NCI-H748 (cell line): Measurements from ENCODE around the gene SLC2A4RG.

ENCODE experiments used
- DNase-seq: peaks from one replicate; lab custom pipeline; 2025; ENCODE audit not compliant: unreplicated experiment; lab: John Stamatoyannopoulos, UW

SLC2A4RG gene, protein sequence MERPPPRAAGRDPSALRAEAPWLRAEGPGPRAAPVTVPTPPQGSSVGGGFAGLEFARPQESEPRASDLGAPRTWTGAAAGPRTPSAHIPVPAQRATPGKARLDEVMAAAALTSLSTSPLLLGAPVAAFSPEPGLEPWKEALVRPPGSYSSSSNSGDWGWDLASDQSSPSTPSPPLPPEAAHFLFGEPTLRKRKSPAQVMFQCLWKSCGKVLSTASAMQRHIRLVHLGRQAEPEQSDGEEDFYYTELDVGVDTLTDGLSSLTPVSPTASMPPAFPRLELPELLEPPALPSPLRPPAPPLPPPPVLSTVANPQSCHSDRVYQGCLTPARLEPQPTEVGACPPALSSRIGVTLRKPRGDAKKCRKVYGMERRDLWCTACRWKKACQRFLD

DNA sequence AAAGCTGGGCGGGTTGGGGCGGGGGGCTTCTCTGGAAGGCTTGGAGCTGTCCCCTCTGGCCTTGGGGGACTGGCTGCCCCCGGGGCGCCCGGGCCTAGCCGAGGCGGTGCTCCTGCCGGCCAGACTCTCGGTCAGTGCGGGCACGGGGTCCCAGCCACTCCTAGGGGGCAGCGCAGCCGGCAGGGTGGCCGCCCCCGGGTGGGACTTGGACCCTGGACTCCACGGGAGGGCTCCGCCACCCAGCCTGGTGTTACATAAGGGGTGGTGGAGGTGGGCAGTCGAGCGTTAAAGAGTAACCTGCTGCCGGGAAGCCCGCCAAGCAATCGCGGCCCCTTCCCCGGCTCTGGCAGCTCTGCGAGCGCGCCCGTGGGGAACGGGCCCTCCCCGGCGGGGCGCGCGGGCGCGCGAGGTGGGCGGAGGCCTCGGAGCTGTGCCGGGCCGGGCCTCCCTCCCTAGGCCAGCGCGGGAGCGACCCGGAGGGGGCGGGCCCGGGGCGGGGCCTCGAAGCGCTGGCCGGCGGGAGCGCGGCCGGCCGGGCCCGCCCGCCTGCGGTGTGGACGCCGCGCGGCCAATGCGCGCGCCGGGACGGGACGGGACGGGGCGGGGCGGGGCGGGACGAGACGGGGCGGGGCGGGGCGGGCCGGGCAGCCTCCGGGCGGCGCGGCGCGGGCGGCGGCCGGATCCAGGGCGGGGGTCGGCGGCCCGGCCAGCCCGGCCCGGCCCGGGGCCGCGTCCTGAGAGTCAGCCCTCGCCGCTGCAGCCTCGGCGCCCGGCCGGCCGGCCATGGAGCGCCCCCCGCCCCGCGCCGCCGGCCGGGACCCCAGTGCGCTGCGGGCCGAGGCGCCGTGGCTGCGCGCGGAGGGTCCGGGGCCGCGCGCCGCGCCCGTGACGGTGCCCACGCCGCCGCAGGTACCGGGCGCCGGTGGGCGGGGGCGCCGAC is at the start of gene SLC2A4RG:
Gene SLC2A4RG, plus strand, starts transcription at position 647 of the 940 bp plus-strand sequence. Its CDS starts 137 bp downstream, at position 784.
- DNase-seq = peak; percentile 76

DNA sequence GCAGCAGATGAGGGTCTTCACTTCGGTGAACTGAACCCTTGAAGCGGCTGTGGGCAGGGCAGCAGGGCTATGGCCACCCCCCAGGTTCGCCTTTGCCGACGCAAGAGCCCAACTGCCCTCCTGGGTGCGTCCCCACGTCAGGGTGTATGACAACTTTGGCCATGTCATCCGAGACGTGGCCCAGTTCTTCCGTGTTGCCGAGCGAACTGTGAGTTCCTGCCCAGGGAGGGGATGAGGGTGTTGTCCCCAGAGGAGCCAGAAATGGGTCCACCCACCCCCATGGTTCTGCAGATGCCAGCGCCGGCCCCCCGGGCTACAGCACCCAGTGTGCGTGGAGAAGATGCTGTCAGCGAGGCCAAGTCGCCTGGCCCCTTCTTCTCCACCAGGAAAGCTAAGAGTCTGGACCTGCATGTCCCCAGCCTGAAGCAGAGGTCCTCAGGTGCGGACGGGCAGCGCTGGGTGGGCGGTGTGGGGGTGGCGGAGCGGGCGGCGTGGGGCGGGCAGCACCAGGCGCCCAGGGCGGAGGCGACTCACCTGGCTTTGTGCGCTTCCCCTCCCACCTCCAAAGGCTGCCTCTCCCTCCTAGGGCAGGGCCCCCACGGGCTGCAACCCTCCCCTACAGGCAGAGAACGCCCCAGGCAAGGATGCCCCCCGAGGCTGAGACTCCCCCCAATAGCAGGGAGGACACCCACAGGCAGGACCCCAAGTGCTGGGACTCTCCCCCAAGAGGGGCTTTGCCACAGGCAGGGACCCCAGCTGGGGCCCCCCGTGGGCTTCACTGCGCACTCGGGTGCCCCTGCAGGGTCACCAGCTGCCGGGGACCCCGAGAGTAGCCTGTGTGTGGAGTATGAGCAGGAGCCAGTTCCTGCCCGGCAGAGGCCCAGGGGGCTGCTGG is 49.3 kb upstream of the SLC2A4RG start:
- no peak for DNase-seq

DNA sequence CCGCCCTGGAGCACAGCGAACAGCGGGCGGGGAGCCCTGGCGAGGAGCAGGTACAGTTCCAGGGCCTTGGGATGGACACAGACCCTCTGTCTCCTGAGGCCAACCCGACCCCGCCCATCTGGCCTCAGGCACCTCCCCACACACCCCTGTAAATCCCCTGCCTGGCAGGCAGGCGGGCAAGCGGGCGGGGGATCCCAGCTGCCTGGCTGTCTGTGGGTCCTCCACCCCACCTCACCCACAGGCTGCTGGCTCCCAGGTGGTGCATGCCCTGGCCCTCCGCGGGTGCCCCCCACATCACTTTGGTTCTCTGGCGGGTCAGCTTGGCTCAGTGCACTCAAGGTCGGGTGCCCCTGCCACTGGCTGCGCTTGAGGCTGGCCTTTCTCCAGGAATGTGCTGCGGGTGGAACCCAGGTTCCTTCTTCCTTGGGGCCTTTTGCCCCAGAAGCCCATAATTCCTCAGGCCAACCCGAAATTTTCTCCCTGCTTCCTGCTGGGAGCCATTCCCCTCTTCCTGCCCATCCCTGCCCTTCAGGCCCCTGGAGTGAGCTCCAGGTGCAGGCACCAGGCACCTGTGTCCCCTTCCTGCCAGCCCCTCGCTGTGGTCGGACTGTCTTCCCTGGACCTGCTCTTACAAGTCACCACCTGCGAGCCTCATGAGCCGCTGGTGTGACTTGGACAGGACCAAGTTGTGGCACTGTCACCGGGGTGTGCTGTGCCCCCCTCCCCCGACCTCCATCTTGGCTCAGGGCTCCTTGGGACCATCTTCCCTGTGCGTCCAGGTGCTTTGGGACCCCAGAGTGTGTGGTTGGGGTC is 48.5 kb upstream of the SLC2A4RG start:
- DNase-seq = no peak

DNA sequence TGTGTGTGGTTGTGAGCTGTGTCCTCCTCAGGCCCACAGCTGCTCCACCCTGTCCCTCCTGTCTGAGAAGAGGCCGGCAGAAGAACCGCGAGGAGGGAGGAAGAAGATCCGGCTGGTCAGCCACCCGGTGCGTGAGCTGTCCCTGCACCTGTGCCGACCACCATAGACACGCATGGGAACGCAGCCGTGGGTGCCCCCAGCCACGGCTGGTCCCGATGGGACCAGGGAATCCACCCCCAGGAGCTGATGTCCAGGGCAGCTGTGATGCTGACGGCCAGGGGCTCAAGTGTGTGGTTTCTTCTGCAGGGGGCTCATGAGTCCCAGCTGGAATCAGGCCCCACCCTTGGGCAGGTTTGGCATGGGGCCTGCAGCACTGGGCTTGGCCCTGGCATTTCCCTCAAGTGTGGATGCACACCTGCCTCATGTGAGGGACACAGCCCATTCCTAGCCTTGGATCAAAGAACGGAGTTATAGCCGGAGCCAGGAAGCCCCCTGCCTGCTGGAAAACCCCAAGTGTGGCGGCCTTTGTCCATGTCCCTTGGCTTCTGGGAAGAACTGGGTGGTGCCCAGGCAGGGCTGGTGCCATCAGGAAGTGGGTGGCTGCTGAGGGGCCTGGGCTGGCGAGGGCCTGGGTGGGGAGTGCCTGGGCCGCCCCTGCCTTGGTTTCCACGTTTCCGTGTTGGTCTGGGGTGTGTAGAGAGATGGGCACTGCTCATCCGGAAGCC is 47.7 kb upstream of the SLC2A4RG start:
- DNase-seq = no peak

DNA sequence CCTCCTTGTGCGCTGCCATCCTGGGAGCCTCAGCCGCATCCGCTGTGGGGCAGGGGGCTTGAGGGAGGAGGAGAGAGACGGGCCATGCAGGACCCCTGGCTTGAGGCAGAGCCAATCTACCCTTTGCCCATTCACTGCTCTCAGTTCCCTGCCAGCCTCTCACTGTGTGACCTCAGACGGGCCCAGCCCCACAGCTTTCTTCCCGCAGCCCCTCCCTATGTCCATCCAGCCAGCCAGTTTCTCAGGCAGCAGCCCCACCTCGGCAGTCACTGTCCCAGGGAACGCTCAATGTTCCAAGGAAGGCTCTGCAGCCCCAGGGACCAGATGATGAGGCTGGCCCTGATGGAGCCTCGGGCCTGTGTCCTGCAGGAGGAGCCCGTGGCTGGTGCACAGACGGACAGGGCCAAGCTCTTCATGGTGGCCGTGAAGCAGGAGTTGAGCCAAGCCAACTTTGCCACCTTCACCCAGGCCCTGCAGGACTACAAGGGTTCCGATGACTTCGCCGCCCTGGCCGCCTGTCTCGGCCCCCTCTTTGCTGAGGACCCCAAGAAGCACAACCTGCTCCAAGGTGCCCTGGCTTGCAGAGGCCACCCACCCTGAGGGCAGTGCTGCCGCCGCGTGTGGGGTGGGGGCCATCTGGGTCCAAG is 47.0 kb upstream of the SLC2A4RG start:
- peak; percentile 14 for DNase-seq

DNA sequence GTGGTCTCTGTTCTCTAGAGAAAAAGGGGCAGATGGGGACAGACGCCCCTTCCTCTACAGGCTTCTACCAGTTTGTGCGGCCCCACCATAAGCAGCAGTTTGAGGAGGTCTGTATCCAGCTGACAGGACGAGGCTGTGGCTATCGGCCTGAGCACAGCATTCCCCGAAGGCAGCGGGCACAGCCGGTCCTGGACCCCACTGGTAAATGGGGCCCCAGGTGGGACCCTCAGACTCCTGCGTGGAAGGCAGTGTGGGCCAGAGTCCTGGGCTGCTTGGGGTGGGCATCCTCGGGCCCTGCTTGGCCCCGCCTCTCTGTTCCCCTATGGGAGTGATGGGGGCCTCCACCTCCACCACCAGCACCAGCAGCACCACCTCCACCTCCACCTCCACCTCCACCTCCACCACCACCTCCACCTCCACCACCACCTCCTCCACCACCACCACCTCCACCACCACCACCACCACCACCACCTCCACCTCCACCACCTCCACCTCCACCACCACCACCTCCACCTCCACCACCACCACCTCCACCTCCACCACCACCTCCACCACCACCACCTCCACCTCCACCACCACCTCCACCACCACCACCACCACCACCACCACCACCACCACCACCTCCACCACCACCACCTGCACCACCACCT is 46.4 kb upstream of the SLC2A4RG start:
- no peak for DNase-seq

DNA sequence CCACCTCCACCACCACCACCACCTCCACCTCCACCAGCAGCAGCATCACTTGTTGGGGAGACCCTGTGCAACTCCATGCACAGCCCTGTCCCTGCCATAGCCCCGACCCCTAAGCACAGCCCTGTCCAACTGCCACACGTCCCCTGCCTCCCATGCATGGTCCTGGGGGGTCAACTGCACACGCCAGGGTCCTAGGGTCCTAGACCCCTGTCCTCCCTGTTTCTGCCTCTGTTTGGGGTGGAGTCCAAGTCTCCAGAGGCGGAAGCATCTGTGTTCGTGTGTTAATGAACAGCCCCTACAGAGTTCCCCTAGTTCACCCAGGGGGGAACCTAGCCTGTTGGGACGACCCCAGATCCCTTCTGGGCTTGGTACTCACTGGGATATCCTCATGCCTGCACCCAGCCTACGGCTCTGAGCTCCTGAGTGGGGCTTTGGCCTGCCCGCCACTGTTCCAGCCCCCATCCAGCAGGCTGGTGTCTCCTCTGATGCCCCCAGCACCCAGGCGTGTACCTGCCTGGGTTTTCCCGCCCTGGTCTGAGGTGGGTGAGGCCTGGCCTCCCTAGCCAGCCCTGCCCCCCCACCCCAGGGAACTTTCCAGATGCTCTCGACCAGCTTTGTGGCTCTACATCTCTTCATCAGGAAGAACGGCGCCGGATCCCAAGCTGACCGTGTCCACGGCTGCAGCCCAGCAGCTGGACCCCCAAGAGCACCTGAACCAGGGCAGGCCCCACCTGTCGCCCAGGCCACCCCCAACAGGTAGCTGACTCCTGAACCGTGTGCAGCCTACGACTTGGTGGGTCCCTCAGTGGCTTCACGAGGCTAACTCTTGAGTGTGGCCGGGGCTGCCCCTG is 45.6 kb upstream of the SLC2A4RG start:
- no peak for DNase-seq

DNA sequence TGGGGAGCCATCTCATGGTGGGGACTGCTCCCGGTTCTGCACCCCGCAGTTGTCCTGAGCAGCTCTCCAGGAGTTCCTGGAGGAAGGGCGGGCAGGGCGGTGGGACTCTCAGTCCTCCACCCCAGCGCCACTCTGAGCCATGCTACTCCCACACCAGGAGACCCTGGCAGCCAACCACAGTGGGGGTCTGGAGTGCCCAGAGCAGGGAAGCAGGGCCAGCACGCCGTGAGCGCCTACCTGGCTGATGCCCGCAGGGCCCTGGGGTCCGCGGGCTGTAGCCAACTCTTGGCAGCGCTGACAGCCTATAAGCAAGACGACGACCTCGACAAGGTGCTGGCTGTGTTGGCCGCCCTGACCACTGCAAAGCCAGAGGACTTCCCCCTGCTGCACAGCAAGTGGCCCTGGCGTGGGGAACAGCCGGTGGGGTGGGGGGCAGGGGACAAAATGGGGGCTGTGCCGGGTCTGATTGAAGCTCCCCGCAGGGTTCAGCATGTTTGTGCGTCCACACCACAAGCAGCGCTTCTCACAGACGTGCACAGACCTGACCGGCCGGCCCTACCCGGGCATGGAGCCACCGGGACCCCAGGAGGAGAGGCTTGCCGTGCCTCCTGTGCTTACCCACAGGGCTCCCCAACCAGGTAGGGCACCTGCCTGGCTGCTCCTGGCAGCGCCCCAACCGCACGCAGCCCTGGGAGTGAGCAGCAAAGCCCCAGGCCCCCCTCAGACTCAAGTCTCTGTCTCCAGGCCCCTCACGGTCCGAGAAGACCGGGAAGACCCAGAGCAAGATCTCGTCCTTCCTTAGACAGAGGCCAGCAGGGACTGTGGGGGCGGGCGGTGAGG is 44.8 kb upstream of the SLC2A4RG start:
- DNase-seq = no peak

DNA sequence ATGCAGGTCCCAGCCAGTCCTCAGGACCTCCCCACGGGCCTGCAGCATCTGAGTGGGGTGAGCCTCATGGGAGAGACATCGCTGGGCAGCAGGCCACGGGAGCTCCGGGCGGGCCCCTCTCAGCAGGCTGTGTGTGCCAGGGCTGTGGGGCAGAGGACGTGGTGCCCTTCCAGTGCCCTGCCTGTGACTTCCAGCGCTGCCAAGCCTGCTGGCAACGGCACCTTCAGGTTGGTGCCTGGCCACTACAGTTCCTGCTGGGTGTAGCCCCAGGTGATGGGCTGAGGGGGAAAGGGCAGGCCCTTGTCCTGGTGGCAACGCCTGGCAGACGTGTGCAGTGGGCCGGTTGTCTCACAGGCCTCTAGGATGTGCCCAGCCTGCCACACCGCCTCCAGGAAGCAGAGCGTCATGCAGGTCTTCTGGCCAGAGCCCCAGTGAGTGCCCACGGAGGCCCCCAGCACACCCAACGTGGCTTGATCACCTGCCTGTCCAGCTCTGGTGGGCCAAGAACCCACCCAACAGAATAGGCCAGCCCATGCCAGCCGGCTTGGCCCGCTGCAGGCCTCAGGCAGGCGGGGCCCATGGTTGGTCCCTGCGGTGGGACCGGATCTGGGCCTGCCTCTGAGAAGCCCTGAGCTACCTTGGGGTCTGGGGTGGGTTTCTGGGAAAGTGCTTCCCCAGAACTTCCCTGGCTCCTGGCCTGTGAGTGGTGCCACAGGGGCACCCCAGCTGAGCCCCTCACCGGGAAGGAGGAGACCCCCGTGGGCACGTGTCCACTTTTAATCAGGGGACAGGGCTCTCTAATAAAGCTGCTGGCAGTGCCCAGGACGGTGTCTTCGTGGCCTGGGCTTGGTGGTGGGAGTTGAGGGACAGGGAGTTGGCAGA is 43.9 kb upstream of the SLC2A4RG start:
- DNase-seq = no peak

DNA sequence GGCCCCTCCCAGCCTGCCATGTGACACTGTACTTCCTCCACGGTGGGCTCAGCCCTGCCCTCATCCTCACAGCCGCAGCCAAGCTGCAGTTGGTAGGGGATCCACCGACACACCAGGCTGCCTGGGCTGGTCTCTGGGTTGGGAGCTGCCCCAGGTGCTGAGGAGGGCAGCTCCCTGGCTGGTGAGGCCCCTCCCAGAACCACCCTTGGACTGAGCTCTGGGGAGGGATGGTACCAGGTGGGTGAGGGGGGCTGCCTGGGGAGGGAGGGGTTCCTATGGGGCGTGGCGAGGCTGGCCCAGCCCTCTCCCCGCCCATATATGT is 43.3 kb upstream of the SLC2A4RG start:
- no peak for DNase-seq

DNA sequence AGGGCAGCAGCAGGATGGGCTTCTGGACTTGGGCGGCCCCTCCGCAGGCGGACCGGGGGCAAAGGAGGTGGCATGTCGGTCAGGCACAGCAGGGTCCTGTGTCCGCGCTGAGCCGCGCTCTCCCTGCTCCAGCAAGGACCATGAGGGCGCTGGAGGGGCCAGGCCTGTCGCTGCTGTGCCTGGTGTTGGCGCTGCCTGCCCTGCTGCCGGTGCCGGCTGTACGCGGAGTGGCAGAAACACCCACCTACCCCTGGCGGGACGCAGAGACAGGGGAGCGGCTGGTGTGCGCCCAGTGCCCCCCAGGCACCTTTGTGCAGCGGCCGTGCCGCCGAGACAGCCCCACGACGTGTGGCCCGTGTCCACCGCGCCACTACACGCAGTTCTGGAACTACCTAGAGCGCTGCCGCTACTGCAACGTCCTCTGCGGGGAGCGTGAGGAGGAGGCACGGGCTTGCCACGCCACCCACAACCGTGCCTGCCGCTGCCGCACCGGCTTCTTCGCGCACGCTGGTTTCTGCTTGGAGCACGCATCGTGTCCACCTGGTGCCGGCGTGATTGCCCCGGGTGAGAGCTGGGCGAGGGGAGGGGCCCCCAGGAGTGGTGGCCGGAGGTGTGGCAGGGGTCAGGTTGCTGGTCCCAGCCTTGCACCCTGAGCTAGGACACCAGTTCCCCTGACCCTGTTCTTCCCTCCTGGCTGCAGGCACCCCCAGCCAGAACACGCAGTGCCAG is 42.8 kb upstream of the SLC2A4RG start, which contains the start of gene TNFRSF6B:
Gene TNFRSF6B, plus strand, starts transcription at position 25 of the 729 bp plus-strand sequence. Its CDS starts 116 bp downstream, at position 141.
- DNase-seq = no peak

DNA sequence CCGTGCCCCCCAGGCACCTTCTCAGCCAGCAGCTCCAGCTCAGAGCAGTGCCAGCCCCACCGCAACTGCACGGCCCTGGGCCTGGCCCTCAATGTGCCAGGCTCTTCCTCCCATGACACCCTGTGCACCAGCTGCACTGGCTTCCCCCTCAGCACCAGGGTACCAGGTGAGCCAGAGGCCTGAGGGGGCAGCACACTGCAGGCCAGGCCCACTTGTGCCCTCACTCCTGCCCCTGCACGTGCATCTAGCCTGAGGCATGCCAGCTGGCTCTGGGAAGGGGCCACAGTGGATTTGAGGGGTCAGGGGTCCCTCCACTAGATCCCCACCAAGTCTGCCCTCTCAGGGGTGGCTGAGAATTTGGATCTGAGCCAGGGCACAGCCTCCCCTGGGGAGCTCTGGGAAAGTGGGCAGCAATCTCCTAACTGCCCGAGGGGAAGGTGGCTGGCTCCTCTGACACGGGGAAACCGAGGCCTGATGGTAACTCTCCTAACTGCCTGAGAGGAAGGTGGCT is 42.2 kb upstream of the SLC2A4RG start:
- no peak for DNase-seq

DNA sequence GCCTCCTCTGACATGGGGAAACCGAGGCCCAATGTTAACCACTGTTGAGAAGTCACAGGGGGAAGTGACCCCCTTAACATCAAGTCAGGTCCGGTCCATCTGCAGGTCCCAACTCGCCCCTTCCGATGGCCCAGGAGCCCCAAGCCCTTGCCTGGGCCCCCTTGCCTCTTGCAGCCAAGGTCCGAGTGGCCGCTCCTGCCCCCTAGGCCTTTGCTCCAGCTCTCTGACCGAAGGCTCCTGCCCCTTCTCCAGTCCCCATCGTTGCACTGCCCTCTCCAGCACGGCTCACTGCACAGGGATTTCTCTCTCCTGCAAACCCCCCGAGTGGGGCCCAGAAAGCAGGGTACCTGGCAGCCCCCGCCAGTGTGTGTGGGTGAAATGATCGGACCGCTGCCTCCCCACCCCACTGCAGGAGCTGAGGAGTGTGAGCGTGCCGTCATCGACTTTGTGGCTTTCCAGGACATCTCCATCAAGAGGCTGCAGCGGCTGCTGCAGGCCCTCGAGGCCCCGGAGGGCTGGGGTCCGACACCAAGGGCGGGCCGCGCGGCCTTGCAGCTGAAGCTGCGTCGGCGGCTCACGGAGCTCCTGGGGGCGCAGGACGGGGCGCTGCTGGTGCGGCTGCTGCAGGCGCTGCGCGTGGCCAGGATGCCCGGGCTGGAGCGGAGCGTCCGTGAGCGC is 41.6 kb upstream of the SLC2A4RG start:
- DNase-seq = no peak

DNA sequence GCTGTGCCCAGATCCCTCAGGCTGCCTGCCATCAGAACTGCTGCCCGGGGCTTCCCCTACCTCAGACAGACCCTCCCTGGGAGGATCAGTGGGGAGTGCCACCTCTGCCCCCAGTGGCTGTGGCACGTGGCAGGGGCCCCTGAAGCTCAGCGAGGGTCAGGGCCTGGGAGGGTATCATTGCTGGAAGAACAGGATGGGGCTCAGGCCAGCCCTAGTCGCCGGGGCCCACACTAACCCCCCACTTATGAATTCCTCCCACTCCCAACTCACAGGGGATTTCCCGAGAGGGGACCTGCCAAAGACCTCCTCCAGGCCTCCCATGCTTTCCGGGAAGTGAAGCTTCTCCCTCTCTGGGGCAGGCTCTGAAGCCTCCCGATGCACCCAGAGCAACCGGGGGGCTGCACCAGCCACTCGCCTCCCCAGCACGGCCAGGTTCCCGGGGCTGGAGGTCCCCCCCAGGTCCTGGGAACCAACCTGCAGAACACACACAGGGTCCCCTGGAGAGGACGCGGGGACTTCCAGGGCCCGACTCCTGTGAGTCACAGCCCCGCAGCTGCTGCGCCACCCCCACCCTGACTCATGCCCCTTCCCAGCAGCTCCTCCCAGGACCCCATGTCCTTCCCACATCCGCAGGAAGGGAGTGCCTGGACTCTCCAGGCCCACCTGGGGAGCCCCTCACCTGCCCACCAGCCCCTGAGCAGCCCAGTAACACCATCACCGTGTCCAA is 40.7 kb upstream of the SLC2A4RG start:
- no peak for DNase-seq
